ENCODE measurements around the gene TRIM29. TPM values are rescaled to one million over a fixed set of nuclear protein-coding genes. Genes with fewer than 3 reads are reported as not detected.

TRIM29 gene
- total RNA-seq, 6 experiments from 2014 or later: 1.1 to 2.1 (median 1.3) TPM; not detected in 2

- no peaks in the 10 kb centered on the region for H3K4me1 ChIP-seq
- no peaks in the 10 kb centered on the region for H3K9me3 ChIP-seq
- WGBS (ENCODE audit: insufficient coverage, low coverage, low lambda C conversion rate, missing lambda C conversion rate): 44% methylated on average over 8 of the region's 15 CpGs
- no peak overlapping the region for H3K27ac ChIP-seq
- DNase-seq: peak in 1 of 3 donors; percentile 20
- H3K36me3 ChIP-seq: no peaks in the 10 kb centered on the region
- TF ChIP-seq, protein P1, sequence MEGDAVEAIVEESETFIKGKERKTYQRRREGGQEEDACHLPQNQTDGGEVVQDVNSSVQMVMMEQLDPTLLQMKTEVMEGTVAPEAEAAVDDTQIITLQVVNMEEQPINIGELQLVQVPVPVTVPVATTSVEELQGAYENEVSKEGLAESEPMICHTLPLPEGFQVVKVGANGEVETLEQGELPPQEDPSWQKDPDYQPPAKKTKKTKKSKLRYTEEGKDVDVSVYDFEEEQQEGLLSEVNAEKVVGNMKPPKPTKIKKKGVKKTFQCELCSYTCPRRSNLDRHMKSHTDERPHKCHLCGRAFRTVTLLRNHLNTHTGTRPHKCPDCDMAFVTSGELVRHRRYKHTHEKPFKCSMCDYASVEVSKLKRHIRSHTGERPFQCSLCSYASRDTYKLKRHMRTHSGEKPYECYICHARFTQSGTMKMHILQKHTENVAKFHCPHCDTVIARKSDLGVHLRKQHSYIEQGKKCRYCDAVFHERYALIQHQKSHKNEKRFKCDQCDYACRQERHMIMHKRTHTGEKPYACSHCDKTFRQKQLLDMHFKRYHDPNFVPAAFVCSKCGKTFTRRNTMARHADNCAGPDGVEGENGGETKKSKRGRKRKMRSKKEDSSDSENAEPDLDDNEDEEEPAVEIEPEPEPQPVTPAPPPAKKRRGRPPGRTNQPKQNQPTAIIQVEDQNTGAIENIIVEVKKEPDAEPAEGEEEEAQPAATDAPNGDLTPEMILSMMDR (IDR thresholded peaks at IDR 0.05): no peak
- TF ChIP-seq POLR2A (IDR thresholded peaks at IDR 0.05): no peak
- ATAC-seq: peak in 1 of 4 donors; percentile 11
- no peaks in the 10 kb centered on the region for H3K27me3 ChIP-seq
- intact Hi-C loops (cut with DNase I): no loop called here
- no peak overlapping the region for H3K4me3 ChIP-seq
Observed at GRCh38 chr11:120096369-120097191, 41.3 kb downstream of the TRIM29 start.

- TF ChIP-seq, protein P1 (IDR thresholded peaks at IDR 0.05): no peak
- no peak for TF ChIP-seq POLR2A (IDR thresholded peaks at IDR 0.05)
- intact Hi-C loops (cut with DNase I): no loop called here
- no peak overlapping the region for H3K4me3 ChIP-seq
- no peaks in the 10 kb centered on the region for H3K9me3 ChIP-seq
- no peaks in the 10 kb centered on the region for H3K4me1 ChIP-seq
- H3K27me3 ChIP-seq: no peaks in the 10 kb centered on the region
- DNase-seq (peak in 1 of 3 donors; percentile 14), ATAC-seq (no peak)
- H3K36me3 ChIP-seq: no peaks in the 10 kb centered on the region
- no CpG with 5 or more reads among the region's 3 CpGs for WGBS (ENCODE audit: insufficient coverage, low coverage, low lambda C conversion rate, missing lambda C conversion rate)
- H3K27ac ChIP-seq: no peak overlapping the region
Observed at GRCh38 chr11:120095516-120095915, 42.4 kb downstream of the TRIM29 start.

DNA sequence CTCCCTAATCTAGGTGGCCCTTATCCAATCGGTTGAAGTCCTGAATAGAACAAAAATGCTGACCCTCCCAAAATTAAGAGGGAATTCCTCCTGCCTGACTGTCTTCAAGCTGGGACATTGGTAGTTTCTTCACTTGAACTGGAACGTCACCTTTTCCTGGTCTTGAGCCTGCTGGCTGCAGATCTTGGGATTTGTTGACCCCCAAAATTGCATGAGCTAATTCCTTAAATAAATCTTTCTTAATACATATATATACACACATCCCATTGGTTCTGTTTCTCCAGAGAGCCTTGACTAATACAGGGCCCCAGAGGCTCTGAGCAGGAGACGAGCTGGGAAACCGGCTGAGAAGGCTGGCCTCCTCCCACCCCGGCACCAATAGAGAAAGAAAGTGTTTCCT, 46.2 kb downstream of the TRIM29 start:
- ATAC-seq: no peak
- intact Hi-C loops (cut with DNase I): no loop called here
- 67% methylated on average over 5 of the region's 5 CpGs for WGBS (ENCODE audit: insufficient coverage, low coverage, low lambda C conversion rate, missing lambda C conversion rate)

GRCh38 chr11:120091121-120091520, 46.8 kb downstream of the TRIM29 start:
- WGBS (ENCODE audit: insufficient coverage, low coverage, low lambda C conversion rate, missing lambda C conversion rate): no CpG with 5 or more reads among the region's 1 CpG
- ATAC-seq: no peak
- intact Hi-C loops (cut with DNase I): no loop called here
- no peaks in the 10 kb centered on the region for H3K36me3 ChIP-seq
- H3K9me3 ChIP-seq: no peaks in the 10 kb centered on the region
- H3K27me3 ChIP-seq: no peaks in the 10 kb centered on the region
- TF ChIP-seq, protein P1 (IDR thresholded peaks at IDR 0.05): no peak
- no peak for TF ChIP-seq POLR2A (IDR thresholded peaks at IDR 0.05)
- H3K4me3 ChIP-seq: no peak overlapping the region
- DNase-seq: no peak
- no peaks in the 10 kb centered on the region for H3K4me1 ChIP-seq
- no peak overlapping the region for H3K27ac ChIP-seq

More for the DNA sequence above, 46.2 kb downstream of the TRIM29 start:
- DNase-seq: no peak
- no peak overlapping the region for H3K4me3 ChIP-seq
- H3K4me1 ChIP-seq: no peaks in the 10 kb centered on the region
- H3K9me3 ChIP-seq: no peaks in the 10 kb centered on the region
- no peak for TF ChIP-seq POLR2A (IDR thresholded peaks at IDR 0.05)
- TF ChIP-seq, protein P1 (IDR thresholded peaks at IDR 0.05): no peak
- no peak overlapping the region for H3K27ac ChIP-seq
- no peaks in the 10 kb centered on the region for H3K36me3 ChIP-seq
- no peaks in the 10 kb centered on the region for H3K27me3 ChIP-seq
